ENCODE results near the gene CDYL2. TPM values are rescaled to one million over a fixed set of nuclear protein-coding genes. Genes with fewer than 3 reads are reported as not detected.

CDYL2 gene
- total and polyA plus RNA-seq, 4 donors: 8.5 to 15.9 (median 11.7) TPM

DNA sequence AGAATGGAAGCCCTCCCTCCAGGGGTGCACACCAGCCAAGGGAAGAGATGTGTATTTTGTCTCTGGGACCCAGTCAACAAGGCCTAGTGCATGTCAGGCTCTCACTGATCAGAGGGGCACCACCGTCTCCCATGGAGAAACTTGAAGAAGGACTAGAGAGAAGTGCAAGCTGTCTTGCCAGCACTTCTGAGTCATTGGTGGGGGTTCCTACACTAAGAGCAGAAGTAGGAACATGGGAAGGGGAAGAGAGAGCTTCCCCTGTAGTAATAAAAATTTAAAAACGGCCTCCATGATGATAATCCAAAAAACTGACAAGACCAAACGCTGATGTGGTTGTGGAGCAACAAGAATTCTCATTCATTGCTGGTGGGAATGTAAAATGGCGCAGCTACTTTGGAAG is 217.3 kb downstream of the CDYL2 start:
- Histone ChIP-seq H3K36me3 (ENCODE audit: control insufficient read depth, insufficient read depth, low read length) (no peaks in the 10 kb centered on the region), H3K4me1 (ENCODE audit: control insufficient read depth, insufficient read depth, low read length) (no peaks in the 10 kb centered on the region), H3K27me3 (ENCODE audit: control insufficient read depth, insufficient read depth, low read length) (no peaks in the 10 kb centered on the region), H3K9me3 (ENCODE audit: control insufficient read depth, insufficient read depth, low read length) (no peaks in the 10 kb centered on the region), H3K27ac (ENCODE audit: low read depth, low read length) (no peak overlapping the region), H3K4me3 (ENCODE audit: low read depth, low read length) (no peak overlapping the region)
- DNase-seq (ENCODE audit: low read depth in 4 of 6, low spot score in 6 of 6): no peak
- WGBS (ENCODE audit: insufficient coverage): 92% methylated on average over 3 of the region's 4 CpGs

DNA sequence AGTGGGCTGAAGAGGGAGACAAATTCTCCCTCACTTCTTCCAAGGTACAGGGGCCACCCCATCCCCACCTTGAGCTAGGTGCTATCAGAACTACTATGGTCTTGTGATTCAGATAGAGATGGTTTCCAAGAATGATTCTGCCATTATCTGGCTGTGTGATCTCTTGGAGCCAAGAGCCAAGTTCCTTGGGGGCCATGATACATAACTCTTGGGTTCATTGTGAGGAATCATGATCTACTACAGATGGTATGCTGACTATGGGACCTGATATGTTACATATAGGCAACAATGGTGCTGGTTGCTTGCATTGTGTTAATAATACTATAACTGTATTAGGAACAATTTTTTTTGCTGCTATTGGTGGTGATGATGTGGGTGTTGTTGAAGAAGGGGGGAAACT is 217.9 kb downstream of the CDYL2 start:
- no peak overlapping the region for H3K4me3 ChIP-seq (ENCODE audit: low read depth, low read length)
- no peak for DNase-seq (ENCODE audit: low read depth in 4 of 6, low spot score in 6 of 6)
- no peaks in the 10 kb centered on the region for H3K9me3 ChIP-seq (ENCODE audit: control insufficient read depth, insufficient read depth, low read length)
- H3K4me1 ChIP-seq (ENCODE audit: control insufficient read depth, insufficient read depth, low read length): no peaks in the 10 kb centered on the region
- H3K27me3 ChIP-seq (ENCODE audit: control insufficient read depth, insufficient read depth, low read length): no peaks in the 10 kb centered on the region
- H3K36me3 ChIP-seq (ENCODE audit: control insufficient read depth, insufficient read depth, low read length): no peaks in the 10 kb centered on the region
- H3K27ac ChIP-seq (ENCODE audit: low read depth, low read length): no peak overlapping the region

- Histone ChIP-seq H3K4me1 (ENCODE audit: control insufficient read depth, insufficient read depth, low read length) (no peaks in the 10 kb centered on the region), H3K27ac (ENCODE audit: low read depth, low read length) (no peak overlapping the region), H3K4me3 (ENCODE audit: low read depth, low read length) (no peak overlapping the region), H3K9me3 (ENCODE audit: control insufficient read depth, insufficient read depth, low read length) (no peaks in the 10 kb centered on the region), H3K36me3 (ENCODE audit: control insufficient read depth, insufficient read depth, low read length) (no peaks in the 10 kb centered on the region), H3K27me3 (ENCODE audit: control insufficient read depth, insufficient read depth, low read length) (no peaks in the 10 kb centered on the region)
- no CpG with 5 or more reads among the region's 4 CpGs for WGBS (ENCODE audit: insufficient coverage)
- no peak for DNase-seq (ENCODE audit: low read depth in 4 of 6, low spot score in 6 of 6)
These were observed 218.6 kb downstream of the CDYL2 start for GRCh38 chr16:80585764-80586163.

DNA sequence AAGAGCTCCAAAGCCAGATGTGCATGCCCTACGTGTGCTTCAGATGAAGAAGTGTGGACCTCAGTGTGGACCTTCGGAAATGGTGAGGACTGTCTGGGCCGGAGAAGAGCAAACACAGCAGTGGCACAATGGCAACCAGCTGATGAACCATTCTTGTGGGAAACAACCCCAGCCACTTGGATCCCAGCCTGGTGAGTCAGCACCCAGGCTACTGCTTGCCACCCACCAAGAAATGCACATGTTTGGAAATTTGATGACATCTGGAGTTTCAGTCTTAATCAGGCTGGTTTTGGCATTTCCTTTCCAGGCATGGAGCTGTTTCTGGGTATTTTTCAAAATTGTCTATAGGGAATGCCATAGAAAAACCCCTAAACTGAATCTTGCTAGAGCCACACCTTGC is 220.9 kb downstream of the CDYL2 start:
- DNase-seq (ENCODE audit: low read depth in 4 of 6, low spot score in 6 of 6): no peak
- Histone ChIP-seq H3K36me3 (ENCODE audit: control insufficient read depth, insufficient read depth, low read length) (no peaks in the 10 kb centered on the region), H3K27me3 (ENCODE audit: control insufficient read depth, insufficient read depth, low read length) (no peaks in the 10 kb centered on the region), H3K4me3 (ENCODE audit: low read depth, low read length) (no peak overlapping the region), H3K4me1 (ENCODE audit: control insufficient read depth, insufficient read depth, low read length) (no peaks in the 10 kb centered on the region), H3K27ac (ENCODE audit: low read depth, low read length) (no peak overlapping the region), H3K9me3 (ENCODE audit: control insufficient read depth, insufficient read depth, low read length) (no peaks in the 10 kb centered on the region)
- WGBS (ENCODE audit: insufficient coverage): 96% methylated on average over 3 of the region's 3 CpGs

DNA sequence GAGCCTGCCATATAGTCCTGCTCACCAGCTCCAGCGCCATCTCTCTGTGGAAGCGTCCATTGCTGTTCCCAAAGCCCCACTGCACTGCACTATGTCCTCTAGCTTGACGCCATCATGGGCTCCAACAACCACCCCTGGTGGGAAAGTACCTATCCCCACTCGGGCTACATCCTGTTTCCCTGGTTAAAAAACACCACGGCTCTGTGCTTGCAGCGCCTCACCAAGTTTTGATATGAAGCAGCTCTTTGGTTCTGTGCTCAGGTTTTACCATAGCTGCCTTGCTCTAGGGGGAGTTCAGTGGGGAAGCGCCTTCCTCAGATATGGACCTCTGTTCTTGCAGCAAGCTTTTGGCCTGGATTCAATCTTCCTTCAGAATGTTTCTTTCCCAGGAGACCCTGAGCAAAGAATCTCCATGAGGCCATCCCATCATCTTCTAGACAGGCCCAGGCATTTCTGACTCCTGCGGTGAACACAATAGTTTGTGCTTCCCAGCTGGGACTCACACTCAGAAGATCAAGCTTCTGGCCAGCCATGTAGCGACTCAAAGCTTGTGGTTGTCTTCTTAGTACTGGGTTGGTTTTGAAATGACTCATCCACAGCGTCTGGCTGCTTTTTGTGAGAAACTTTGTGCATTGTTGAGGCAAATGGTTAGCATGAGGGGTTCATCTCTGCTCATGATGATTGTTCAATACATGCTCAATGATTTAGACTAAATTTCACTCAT is 224.1 kb downstream of the CDYL2 start:
- H3K4me1 ChIP-seq (ENCODE audit: control insufficient read depth, insufficient read depth, low read length): no peaks in the 10 kb centered on the region
- H3K4me3 ChIP-seq (ENCODE audit: low read depth, low read length): no peak overlapping the region
- no peaks in the 10 kb centered on the region for H3K36me3 ChIP-seq (ENCODE audit: control insufficient read depth, insufficient read depth, low read length)
- no peak for DNase-seq (ENCODE audit: low read depth in 4 of 6, low spot score in 6 of 6)
- no peaks in the 10 kb centered on the region for H3K27me3 ChIP-seq (ENCODE audit: control insufficient read depth, insufficient read depth, low read length)
- H3K27ac ChIP-seq (ENCODE audit: low read depth, low read length): no peak overlapping the region
- WGBS (ENCODE audit: insufficient coverage): 97% methylated on average over 9 of the region's 10 CpGs
- H3K9me3 ChIP-seq (ENCODE audit: control insufficient read depth, insufficient read depth, low read length): no peaks in the 10 kb centered on the region

GRCh38 chr16:80577485-80578280 is 226.7 kb downstream of the CDYL2 start:
- Histone ChIP-seq H3K9me3 (ENCODE audit: control insufficient read depth, insufficient read depth, low read length) (no peaks in the 10 kb centered on the region), H3K27me3 (ENCODE audit: control insufficient read depth, insufficient read depth, low read length) (no peaks in the 10 kb centered on the region), H3K4me1 (ENCODE audit: control insufficient read depth, insufficient read depth, low read length) (no peaks in the 10 kb centered on the region), H3K4me3 (ENCODE audit: low read depth, low read length) (no peak overlapping the region), H3K36me3 (ENCODE audit: control insufficient read depth, insufficient read depth, low read length) (no peaks in the 10 kb centered on the region), H3K27ac (ENCODE audit: low read depth, low read length) (no peak overlapping the region)
- 77% methylated on average over 11 of the region's 11 CpGs for WGBS (ENCODE audit: insufficient coverage)
- no peak for DNase-seq (ENCODE audit: low read depth in 4 of 6, low spot score in 6 of 6)

GRCh38 chr16:80576343-80576912 is 228.0 kb downstream of the CDYL2 start:
- 100% methylated on average over 1 of the region's 1 CpG for WGBS (ENCODE audit: insufficient coverage)
- Histone ChIP-seq H3K27me3 (ENCODE audit: control insufficient read depth, insufficient read depth, low read length) (no peaks in the 10 kb centered on the region), H3K9me3 (ENCODE audit: control insufficient read depth, insufficient read depth, low read length) (no peaks in the 10 kb centered on the region), H3K36me3 (ENCODE audit: control insufficient read depth, insufficient read depth, low read length) (no peaks in the 10 kb centered on the region), H3K4me1 (ENCODE audit: control insufficient read depth, insufficient read depth, low read length) (no peaks in the 10 kb centered on the region), H3K27ac (ENCODE audit: low read depth, low read length) (no peak overlapping the region), H3K4me3 (ENCODE audit: low read depth, low read length) (no peak overlapping the region)
- no peak for DNase-seq (ENCODE audit: low read depth in 4 of 6, low spot score in 6 of 6)

- WGBS (ENCODE audit: insufficient coverage): 33% methylated on average over 2 of the region's 6 CpGs
- Histone ChIP-seq H3K4me1 (ENCODE audit: control insufficient read depth, insufficient read depth, low read length) (no peaks in the 10 kb centered on the region), H3K4me3 (ENCODE audit: low read depth, low read length) (no peak overlapping the region), H3K27ac (ENCODE audit: low read depth, low read length) (no peak overlapping the region), H3K36me3 (ENCODE audit: control insufficient read depth, insufficient read depth, low read length) (no peaks in the 10 kb centered on the region), H3K27me3 (ENCODE audit: control insufficient read depth, insufficient read depth, low read length) (no peaks in the 10 kb centered on the region), H3K9me3 (ENCODE audit: control insufficient read depth, insufficient read depth, low read length) (no peaks in the 10 kb centered on the region)
- DNase-seq (ENCODE audit: low read depth in 4 of 6, low spot score in 6 of 6): peak in 1 of 6 donors; percentile 24
These were observed 230.7 kb downstream of the CDYL2 start for GRCh38 chr16:80573700-80574120.

DNA sequence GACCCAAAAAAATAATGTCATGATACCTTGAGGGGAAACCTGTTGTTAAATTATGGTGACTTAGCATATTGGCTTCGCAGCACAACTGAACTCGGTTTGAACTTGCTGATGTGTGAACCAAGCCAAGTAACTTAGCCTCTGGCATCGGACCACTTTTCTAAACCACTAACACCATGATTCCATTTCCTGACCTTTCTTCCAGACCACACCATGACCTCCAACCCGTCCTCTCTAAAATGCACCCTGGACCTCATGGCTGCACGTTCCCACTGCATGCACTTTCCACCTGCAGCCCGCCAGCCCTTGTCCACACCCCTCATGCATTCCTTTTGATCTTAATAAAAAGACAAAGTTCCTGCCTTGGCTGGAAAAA is 234.3 kb downstream of the CDYL2 start:
- no peaks in the 10 kb centered on the region for H3K27me3 ChIP-seq (ENCODE audit: control insufficient read depth, insufficient read depth, low read length)
- H3K4me3 ChIP-seq (ENCODE audit: low read depth, low read length): no peak overlapping the region
- H3K4me1 ChIP-seq (ENCODE audit: control insufficient read depth, insufficient read depth, low read length): no peaks in the 10 kb centered on the region
- H3K27ac ChIP-seq (ENCODE audit: low read depth, low read length): no peak overlapping the region
- no peak for DNase-seq (ENCODE audit: low read depth in 4 of 6, low spot score in 6 of 6)
- H3K9me3 ChIP-seq (ENCODE audit: control insufficient read depth, insufficient read depth, low read length): no peaks in the 10 kb centered on the region
- H3K36me3 ChIP-seq (ENCODE audit: control insufficient read depth, insufficient read depth, low read length): no peaks in the 10 kb centered on the region
- 88% methylated on average over 4 of the region's 6 CpGs for WGBS (ENCODE audit: insufficient coverage)

Data from spinal cord (tissue), 10 donors.